ENCODE results near the gene OMA1.

Gene OMA1

DNA sequence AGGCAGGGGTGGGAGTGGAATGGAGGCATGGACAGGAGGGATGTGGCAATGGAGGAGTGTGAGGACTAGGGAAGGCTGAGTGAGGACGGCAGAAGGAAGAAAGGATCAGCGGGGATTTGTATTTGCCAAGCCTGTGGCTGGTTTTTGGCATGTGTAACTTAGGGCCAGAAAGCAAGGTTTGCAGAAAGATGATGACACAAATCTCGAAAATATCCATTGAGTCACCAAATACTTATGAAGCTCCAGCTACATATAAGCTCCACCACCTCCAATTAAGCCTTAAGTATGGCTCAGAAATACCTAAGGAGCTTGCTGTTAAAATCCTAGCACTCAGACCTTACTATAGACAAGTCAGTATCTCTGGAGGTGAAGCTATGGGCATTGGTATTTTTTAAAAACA lies 90.1 kb downstream of the OMA1 start:
- DNase-seq: no peak

DNA sequence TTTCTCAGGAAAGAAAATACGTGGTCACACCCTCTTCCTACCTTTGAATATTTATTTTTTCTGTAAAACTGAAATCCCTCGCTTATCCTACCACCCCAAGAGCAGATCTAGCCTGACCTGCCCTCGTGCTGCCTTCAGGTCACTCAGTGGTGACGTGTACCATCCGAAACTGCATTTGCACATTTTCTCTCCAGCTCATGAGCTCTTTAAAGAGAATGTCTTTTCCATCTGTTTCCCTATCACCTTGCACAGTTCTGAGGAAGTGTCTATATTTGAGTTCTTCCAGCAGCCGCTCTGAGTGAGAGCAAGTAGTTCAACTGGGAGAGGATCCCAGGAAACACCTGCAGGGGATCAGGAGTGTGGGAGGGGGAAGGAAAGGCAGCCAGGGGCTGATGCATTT lies 91.7 kb downstream of the OMA1 start:
- no peak for DNase-seq

DNA sequence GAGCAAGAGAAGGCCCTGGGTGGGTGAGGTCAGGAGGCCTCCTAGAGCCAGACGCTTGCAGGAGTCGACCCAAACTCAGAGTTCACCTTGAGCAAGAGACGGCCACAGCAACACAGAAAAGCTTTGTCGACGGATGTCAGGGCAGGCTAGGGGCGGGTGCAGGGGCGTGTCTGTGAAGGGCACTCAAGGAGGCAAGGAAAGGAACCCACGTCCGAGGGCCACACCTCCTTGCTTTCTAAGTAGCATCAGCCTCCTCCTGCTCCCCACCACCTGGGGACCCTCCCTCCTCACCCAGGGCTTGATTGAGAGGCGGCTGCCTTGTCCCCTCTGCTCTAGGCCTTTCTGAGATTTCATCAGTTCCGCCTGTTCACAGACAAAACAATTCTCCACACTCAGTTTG lies 92.1 kb downstream of the OMA1 start:
- DNase-seq: no peak

DNA sequence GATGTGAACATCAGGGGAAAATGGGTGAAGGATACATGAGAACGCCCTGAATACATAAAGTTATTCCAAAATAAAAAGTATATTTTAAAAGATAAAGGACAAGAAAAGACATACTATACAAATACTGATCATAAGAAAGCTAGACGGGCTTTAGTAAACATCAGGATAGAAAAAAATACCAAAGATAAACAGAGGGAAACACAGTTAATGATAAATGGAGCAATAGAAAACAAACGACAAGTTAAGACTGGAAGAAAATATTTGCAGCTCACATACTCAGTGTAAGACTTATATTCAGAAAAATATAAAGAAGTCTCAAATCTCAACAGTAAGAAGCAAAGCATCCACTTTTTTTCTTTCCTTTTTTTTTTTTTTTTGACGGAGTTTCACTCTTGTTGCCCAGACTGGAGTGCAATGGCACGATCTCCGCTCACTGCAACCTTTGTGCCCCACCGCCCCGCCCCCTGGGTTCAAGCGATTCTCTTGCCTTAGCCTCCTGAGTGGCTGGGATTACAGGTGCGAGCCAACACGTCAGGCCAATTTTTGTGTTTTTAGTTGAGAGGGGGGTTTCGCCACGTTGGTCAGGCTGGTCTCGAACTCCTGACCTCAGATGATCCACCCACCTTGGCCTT lies 94.8 kb downstream of the OMA1 start:
- no peak for DNase-seq

DNA sequence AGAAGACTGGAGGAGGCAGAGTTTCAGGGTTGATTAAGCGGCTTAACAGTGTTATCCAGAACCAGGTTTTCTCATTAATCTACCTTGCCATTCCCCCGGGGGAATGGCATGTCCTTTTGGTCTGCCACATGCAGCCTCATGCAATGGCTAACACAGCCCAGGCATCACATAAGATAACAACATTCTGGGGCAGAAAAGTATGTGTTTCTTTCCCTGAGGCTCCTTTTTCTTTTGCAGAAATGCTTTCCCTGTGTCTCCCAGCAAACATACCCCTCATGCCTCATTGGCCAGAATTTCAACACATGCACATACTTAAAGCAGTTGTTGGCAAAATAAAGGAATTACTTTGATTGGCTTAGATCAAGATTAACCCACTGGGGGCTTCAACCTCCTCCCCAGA lies 98.6 kb downstream of the OMA1 start:
- no peak for DNase-seq

DNA sequence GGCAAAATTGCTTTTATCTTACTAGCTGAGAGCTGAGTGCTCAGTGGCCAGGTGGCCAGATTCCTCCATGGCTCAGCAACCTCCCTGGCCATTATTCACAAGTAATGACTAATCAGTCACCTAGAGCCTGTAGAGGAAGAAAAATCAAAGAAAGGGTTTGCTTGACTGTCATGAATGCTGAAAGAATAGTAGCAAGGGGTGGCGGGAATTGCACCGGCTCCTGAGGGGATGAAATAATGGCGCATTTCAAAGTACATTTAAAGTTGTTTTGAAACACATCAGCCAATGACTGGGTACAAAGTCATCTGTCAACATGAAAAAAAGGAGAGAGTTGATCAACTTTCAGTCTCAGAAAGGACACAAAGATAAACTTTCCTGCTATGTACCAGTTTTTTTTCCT lies 99.5 kb downstream of the OMA1 start:
- no peak for DNase-seq

DNA sequence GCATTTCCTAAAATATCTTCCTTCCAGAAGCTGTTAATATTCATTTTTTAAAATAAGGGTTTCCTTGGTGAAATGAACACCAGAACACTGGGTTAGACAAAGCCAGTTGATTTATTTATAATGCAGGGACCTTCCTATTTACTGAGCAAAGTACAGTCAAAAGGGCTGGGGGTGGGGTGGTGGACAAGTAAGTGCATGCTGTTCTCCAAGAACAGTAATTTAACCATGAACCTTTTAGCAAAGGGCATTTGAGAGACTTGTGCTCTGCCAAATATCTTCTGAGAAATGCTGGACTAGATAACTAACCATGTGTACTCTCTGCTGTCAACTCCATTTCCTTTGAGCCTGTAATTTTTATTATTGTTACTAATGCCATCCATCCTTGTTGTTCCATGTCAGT lies 100.2 kb downstream of the OMA1 start:
- DNase-seq: no peak

DNA sequence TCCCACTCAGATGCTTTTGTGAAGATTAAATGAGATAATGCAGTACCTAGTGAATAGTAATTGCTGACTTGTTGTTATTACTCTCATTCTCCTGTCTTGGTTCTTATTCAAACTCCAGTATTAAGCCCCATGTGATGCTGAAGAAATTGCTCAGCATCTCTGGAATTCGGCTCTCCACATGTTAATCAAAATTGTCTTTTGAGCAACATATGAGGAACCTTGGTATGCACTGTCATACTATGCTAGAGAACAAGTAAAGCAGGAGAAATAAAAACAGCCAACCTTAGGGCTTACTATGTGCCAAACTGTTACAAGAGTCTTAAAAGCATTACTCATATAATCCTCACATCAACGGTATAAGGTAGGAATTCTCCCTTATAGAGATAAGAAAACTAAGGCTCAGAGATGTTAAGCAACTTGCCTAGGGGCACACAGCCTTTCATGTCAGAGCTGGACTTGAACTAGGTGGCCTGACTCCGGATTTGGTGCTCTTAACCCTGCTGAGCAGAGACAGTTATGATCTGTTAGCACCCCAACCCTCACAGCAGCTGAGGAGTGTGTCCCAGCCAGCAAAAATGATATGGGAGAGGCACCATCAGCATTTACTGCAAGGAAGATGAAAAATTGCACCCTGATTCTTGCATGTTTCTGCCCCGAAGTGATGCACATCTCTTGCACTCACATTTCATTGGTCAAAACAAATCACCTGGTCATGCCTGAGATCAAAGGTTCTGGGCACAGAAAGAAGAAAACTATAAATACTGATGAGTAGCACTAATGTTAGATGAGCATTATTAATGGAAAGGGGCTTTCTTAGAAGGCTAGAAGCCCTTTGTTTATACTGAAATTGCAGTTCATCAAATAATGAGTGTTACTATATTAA lies 102.3 kb downstream of the OMA1 start:
- no peak for DNase-seq

DNA sequence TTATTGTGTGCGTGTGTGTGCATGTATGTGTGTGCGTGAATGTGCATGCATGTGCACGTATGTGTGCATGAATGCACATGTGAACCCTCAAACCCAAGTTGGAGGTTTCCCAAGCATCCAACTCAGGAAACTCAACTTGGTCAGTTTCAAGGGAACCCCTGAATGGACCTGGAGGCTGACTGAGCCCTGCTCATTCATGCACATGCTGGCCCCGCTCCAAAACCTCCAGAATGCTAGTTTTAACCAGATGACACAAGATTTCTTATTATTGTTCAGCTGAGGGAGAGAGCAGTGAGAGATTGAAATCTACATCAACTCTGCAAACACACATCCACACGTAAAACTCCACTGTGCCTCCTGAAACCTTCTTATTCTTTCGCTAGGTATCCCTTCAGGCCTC lies 104.4 kb downstream of the OMA1 start:
- DNase-seq: no peak

DNA sequence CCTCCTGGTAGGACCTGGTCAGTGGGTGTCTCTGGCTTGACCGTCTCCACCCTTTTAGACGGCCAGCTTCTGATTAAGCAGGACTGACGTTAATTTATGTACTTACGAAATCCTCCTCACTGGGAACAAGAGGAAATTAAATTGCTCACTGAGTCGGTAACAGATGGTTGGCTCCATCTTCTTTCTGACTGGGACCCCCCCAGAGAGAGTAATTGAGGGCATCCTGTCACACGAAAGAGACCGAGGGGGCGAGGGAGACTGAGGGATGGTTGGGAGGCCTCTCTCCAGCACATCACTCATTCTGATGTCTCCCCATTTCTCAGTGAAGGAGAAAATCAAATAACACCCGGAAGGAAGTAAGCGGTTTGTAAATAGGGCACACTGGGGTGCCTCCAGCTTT lies 104.8 kb downstream of the OMA1 start:
- DNase-seq: no peak

DNA sequence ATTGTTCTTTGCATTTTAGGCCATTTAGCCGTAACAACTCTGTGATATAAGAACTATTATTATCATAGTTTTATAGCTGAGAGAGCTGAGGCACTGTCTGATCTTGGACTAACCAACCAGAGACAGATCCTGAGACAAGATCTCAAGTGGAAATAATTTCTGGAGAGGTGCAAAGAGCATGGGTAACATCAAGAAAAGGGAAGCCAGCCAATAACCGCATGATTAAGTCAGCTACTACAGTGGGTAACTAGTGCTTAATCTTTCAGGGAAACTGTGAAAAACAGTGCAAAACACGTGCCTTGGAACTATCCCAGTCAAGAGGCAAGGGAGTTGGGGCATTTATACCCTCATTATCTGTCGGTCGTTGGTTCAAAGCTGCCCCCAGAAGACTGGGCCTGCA lies 105.8 kb downstream of the OMA1 start:
- DNase-seq: no peak

DNA sequence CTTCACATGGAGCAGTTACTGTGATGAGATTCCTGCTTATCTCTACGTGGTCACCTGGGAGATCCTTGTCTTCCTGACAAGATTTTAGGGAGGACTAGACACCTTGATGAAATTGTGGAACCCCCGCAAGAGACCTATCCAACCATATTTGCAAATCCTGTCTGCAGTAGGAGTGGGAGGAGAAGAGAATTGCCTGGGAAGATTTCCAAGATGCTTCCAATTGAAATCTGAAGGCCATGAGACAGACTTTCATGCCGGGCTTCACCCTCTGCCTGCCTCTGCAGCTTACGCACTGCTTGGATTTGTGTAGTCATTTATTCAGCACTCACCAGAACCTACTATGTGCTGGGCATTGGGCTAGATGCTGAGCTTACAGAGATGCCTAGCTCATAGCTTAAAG lies 106.6 kb downstream of the OMA1 start:
- no peak for DNase-seq

DNA sequence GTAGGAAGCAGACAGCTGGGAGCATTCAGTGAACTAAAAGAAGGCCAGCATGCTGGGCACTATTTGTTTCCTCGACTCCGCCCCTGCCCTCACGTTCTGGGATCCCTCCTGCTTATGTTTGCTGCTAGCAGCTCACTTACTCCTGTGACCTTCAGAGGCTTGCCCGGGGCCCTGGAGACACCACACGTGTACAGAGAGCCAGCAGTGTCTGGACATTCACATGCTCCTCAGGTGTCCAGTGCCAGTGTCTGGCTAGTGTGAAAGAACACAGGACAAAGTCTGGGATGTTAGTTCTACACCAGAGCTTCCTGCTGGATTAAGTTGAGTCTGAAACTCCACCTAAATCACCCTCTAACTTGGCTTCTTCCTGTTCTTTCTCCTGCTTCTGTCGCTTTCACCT lies 108.1 kb downstream of the OMA1 start:
- DNase-seq: no peak

DNA sequence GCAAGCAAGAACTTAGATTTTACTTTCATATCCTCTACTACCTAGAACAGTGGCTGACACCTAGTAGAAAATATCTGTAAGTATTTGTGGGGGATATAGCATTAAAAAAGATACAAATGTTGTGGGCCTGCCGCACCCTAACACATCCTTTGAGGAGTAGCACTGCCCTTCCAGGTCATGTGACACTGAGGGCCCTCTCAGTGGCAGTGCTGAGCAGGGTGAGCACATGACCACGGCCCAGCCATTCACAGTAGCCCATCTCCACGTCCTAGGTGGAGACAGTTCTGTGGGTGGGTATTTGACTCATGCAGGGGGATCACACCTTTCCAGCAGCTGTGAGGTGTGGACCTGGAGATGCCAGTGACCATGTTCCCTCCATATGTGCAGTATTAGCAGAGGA lies 108.9 kb downstream of the OMA1 start:
- DNase-seq: no peak

DNA sequence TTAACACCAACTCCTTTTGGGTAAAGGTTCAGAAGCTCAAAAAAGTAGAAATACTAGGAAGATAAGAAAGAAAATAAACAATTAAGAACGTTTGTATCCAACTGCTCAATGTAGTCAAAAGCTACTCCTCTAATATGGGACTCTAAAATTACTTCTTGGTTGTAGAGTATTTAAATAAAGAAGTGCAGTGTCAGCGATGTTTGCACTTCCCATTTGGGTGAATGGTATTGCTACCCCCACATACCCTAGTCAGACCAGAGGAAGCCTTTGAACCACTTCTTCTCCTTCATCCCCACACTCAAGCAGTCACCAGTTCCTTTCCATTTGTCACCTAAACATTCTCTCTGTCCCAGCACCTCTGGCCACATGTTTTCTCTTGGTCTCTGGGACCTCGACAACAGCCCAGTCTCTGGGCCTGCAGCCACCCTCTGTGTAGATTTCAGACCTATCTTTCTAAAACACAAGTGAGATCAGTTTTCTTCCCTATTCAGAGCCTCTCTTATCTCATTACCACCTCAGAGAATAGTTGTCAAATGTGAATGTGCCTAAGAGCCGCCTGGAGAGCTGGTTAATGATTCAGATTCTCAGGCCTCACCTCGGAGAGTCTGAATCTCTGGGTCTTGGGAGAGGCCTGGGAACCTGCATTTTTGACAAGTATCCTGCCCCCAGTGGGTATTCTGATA lies 109.8 kb downstream of the OMA1 start:
- DNase-seq: no peak

DNA sequence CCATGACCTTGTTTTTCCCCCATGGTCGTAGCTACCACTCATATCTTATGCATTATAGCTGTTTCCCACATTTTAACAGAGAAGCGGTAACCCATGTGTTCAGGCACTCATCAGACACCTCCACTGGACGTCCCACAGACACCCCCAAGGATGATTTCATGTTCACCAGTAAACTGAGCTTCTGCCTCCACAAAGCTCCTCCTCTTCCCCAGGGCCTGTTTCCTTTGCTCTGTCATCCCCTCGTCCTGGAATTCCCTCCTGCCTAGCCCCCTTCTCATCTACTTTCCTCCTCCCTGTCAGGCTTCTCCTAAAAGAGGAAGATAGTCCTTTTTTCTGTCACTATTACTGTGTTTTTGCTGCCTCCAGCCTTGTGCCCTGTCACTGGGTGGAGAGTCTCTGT lies 111.2 kb downstream of the OMA1 start:
- DNase-seq: no peak

DNA sequence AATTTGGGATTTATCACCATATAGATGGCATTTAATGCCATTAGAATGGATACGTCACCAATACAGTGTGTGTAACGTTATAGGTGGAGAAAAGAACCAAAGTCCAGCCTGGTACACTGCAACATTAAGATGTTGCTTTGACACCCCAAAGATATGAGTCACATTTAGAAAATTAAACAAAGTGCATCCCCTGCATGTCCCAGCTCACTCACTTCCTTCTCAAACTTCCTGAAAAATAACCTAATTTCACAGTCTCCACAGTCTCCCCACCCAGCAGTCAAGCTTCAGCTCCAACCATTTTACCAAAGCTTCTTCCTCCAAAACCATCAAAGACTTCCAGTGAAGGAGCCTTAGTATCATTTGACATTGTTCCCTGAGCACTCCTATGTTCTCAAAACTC lies 111.9 kb downstream of the OMA1 start:
- DNase-seq: no peak

DNA sequence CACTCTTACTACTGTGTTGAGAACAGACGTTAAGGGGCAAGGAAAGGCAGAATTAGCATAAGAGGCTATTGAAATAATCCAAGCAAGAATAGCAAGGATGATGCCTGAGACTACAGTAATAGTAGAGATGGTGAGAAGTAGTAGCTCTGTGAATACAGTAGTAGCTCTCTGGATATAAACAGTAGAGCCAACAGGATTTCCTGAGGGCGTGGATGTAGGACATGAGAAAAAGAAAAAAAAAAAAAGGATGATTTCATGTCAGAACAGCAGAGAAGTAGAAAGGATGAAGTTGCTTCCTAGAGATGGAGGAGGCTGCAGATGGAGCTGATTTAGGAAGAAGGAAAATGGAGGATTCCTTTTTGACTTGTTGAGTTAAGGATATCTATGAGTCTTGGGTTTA lies 112.3 kb downstream of the OMA1 start:
- DNase-seq: no peak

DNA sequence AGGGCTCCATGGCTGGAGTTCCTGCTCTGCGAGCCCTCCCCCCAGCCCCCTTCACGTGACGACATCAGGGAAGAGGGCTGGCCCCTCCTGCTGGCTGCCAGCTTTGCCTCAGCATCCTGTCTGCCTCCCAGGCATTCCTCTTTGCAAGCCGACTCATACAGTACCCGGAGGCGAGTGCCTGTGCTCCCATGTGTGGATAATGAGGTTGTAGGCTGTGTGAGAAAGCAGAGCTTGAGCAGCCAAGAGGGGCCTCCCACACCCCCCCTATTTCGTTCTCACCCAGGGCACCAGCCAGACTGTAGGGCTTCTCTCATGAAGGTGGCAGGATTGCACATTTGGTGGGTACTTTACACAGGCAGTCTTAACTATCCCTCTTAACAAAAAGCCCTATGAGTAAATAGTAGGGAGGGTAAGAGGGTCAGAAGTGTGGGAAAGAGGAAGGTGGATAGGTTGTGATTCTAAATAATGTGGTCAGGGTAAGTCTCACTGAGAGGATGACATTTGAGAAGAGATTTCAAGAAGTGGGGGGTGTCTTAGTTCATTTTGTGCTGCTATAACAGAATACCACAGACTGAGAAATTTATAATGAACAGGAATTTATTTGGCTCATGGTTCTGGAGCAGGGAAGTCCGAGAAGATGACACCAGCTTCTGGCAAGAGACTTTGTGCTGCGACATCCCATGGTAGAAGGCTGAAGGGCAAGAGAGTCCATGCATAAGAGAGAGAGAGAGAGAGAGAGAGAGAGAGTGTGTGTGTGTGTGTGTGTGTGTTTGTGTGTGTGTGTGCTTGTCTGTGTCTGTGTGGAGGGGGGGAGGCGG lies 113.5 kb downstream of the OMA1 start:
- DNase-seq: peak; percentile 34

DNA sequence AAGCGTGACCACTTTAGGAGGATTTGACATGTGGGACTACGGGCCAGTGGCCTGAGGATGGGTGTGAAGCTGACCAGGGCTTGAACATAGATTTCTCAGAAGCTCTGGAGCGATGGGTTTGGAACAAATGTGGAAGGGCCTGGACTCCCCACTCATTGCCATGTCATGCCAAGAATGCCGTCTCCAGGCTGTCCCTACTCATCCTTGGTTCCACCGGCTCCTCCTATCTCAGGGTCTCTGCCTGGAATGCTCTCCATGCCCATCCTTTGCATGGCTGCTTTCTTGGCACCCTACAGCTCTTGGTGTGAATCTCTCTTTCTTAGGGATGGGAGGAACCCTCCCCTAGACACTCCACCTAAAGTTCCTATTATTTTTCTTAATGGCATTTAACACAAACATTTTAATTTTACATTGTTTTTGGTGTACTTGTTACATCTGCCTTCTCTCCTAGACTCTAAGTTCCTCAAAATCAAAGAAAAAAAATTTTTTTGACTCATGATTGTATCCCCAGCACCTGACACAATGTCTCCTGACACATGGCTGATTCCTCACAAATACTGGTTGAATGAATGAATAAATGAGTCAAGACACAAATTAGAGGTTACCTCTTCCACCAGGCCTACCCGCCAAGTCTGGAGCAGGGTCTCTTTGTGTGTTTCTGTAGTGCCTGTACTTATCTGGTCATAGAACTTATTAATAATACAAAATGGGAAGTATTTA lies 114.5 kb downstream of the OMA1 start:
- no peak for DNase-seq
